ENCODE measurements around the gene TMEM163.

Gene TMEM163

DNA sequence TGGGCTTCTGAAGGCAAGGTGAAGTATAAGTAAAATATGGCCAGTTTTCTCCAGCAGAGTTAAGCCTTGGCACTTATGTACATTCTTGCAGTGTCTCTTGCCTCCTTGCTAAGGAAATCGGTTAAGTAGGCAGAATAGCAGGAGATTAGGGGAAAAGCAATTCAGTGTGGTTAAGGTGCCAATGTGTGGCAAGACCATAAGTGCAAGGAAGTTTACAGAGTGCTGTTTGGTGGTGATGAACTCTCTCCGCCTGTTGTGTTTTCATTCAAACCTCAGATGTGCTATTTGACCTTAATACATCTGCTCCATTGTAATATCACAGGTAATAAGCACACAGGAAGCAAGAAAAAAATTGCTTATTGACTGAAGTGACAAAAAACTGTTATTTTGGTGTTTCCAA, 308.8 kb downstream of the TMEM163 start:
- TF ChIP-seq POLR2A (IDR thresholded peaks at IDR 0.05; ENCODE audit: low read depth, low read length) = no peak
- no peak for DNase-seq (ENCODE audit: insufficient read length, low spot score)
- FAIRE-seq = no peak

DNA sequence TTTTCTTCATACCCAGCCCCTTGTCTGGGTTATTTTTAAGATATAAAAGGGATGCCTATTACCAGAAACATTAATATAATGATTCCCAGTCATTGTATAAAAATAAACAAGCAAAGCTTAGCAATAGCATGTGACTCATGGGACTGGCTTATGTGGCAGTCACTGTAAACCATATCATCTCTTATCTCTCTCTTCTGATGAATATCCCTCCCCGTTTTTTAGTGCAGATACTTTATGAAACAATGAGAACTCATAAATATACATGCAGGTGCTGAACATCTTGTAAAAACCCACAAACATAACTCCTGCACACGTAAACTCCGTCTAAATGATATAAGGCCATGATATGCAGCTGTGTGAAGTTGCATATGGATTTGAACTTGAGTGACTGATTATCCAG, 310.0 kb downstream of the TMEM163 start:
- no peak for TF ChIP-seq POLR2A (IDR thresholded peaks at IDR 0.05; ENCODE audit: low read depth, low read length)
- no peak for FAIRE-seq
- DNase-seq (ENCODE audit: insufficient read length, low spot score) = no peak

DNA sequence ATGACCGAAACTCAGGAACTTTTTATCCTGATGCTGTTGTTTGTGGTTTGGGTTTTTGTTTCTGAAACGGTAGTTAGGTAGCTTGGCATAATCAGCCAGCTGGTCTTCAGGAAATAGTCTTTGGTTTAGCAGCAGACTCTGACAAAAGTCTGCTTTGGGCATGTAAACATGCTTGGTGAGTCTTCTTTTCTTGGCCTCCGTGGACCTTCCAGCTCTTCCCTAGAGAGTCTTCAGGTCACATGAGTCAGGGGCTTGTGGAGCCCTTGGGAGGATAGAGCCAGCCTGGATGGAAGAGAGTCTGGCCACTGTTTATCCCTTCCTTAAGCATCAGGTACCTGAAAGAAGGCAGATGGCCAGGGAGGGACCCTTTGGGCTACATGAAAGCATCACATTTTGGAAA, 310.4 kb downstream of the TMEM163 start:
- TF ChIP-seq POLR2A (IDR thresholded peaks at IDR 0.05; ENCODE audit: low read depth, low read length) = no peak
- DNase-seq (ENCODE audit: insufficient read length, low spot score) = no peak
- FAIRE-seq = no peak

DNA sequence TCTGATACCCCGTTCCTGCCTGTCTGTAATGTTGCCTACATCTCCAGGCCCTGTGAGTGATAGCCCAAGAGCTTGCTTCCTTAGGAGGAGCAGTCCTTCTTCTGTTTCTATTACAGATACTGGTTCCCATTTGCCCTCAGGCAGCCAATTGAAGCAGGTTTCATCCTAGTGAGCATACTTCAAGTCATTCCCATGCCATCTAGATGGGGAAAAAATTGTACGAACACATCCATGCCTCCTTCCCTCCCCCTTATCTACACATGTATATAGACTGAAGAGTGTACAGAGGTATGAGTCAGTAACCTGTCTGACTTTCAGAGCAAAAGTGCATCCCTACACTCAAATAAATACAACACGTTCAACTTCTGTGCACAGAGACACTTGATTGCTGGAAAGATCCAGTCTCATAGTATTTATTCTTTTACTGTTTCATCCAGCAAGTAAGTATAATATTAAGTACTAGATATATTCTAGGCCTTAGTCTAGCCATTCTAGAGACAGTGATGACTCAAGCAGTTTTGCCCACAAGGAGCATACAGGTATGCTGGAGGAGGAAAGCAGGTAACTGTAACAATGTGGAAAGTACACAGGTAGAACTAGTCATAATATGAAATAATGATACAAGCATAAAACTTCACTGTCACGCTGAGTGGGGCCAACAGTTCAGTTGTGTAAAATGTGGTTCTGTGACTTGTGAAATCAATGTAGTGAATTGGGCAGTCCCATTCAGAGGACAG, 311.5 kb downstream of the TMEM163 start:
- no peak for TF ChIP-seq POLR2A (IDR thresholded peaks at IDR 0.05; ENCODE audit: low read depth, low read length)
- no peak for DNase-seq (ENCODE audit: insufficient read length, low spot score)
- FAIRE-seq = no peak

DNA sequence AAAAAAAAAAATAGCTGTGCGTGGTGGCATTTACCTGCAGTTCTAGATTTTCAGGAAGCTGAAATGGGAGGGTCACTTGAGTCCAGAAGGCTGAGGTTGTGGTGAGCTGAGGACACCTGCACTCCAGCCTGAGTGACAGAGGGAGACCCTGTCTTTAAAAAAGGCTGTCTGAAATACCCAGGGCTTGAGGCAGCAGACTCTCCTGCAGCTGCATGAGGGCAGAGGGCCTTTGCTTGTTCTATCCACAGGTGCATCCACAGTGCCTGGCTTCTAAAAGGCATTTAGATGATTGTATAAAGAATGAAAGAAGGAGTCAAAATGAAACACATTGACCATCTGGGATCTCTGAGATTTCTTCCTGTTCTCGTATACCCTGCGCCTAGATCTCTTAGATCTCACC, 312.1 kb downstream of the TMEM163 start:
- no peak for TF ChIP-seq POLR2A (IDR thresholded peaks at IDR 0.05; ENCODE audit: low read depth, low read length)
- no peak for FAIRE-seq
- DNase-seq (ENCODE audit: insufficient read length, low spot score) = no peak

DNA sequence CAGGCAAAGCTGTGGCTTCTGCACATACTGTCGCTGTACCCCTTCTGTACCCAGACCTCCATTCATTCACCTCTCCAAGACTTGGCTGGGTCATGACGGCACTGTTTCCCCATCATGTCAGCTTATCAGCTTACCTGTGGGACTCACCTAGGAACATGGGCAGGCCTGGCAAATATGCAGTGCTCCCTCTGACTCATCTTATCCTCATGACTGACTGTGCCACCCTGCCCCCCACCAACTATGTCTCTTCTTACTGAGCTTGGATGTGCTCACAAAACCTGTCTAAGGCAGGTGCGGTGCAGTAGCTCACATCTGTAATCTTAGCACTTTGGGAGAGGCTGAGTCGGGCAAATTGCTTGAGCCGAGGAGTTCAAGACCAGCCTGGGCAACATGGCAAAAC, 312.5 kb downstream of the TMEM163 start:
- FAIRE-seq = no peak
- no peak for DNase-seq (ENCODE audit: insufficient read length, low spot score)
- no peak for TF ChIP-seq POLR2A (IDR thresholded peaks at IDR 0.05; ENCODE audit: low read depth, low read length)
